ENCODE data around the gene TUBA1C.
"Not testable (repeated sequence)": the region's sequence is repeated elsewhere in the genome, so short reads cannot be mapped to it uniquely, and the experiment has no call there.

The TUBA1C gene

GRCh38 chr12:49283541-49284429 lies 18.9 kb downstream of the TUBA1C start:
- no peak for DNase-seq

GRCh38 chr12:49284672-49285071 lies 19.8 kb downstream of the TUBA1C start:
- DNase-seq: no peak

- DNase-seq: no peak
These were observed 23.0 kb downstream of the TUBA1C start for GRCh38 chr12:49287876-49288275.

- DNase-seq: peak; percentile 46
These were observed 23.6 kb downstream of the TUBA1C start for GRCh38 chr12:49288412-49288853.

DNA sequence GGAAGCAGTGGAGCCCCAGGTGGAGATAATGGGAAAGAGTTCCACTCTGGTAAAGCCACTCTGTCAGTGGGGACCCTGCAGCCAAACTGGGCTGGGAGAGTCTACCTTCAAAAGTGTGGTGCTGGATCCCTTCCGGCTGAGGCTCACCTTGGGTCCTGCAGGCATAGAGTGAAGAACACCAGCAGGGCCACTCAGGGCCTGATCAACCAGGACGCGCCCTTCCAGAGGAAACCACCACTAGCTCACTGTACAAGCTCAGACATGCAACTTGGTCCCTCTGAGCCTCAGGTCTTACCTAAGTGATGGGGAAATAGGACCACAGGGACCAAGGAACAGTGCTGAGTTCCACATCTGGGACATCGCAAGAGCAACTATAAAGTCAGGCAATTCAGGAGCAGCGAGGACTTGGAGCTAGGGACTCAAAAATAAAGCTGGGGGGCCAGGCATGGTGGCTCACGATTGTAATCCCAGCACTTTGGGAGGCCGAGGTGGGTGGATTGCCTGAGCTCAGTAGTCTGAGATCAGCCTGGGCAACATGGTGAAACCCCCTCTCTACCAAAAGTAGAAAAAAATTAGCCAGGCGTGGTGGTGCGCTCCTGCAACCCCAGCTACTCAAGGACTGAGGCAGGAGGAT lies 24.2 kb downstream of the TUBA1C start:
- DNase-seq: no peak

DNA sequence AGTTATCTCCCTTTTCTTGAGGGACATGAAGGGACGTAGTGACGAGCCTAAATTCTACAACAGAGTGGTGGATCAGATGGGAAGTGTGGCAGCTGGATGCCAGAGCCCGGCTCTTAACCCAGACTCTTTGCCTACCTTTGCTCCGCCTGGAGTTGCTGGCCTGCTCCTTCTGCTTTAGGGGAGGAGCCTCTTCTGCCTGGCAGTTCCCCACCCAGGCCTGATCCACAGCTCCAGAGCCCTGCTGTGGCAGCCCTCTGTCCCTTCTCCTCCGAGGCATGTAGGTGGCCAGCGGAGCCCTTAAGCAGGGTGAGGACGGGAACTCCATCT lies 27.8 kb downstream of the TUBA1C start:
- no peak for DNase-seq

DNA sequence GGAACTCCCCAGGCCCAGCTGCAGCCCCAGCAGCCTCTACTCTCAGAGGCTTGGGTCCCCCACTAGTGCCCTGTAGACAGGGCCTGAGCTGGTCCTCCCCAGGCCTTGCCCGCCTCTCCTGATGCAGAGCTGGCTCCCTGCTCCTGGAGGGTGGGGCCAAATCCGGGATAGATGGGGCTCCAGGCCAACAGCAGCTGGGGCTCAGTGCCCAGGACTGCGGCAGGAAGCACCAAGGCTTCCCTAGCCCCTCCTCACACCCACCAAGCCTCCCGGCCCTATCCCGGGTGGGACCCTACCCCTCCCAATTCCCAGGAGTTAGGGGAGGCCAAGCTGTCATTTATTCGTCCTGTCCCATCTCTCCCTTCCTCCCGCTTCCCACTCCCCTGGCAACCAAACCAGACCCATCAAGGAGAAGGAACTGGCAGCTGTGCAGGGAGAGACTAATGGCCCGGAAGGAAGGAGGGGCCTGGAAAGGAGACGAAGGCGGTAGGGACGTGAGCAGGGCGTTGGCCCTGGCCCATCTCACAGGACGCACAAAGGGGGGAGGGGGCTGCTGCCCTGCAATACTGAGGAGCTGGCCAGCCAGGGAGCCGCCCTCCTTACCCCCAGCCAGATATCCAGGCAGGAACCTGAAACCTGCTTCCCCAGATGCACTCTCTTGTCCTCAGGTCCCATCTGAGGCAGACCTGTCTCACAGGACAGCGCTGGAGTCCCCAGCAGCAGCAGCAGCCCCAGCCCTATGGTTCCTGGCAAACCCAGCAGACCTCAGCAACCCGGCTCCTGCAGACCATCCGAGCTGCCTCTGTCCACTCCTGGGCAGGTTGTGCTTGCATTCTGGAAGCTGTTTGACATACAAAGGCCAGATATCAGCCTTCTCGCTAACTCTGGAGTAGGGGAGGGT lies 28.4 kb downstream of the TUBA1C start:
- no peak for DNase-seq

GRCh38 chr12:49294086-49294803 lies 29.4 kb downstream of the TUBA1C start:
- DNase-seq: no peak

DNA sequence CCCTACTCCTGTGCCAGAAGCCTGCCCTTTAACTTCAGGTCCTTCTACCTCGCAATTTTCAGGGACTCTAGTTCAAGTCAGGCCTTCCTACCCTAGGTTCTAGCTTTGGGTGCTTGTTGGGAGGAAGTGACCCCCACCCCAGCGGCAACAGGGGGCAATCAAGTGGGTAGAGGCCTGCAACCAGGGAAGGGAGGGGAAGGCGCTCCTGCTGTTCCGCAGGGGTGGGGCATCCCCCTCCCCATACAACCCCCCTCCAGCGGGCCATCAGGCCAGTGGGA lies 29.9 kb downstream of the TUBA1C start:
- no peak for DNase-seq

- no peak for DNase-seq
These were observed 30.4 kb downstream of the TUBA1C start, which contains the start of gene PRPH for GRCh38 chr12:49295082-49295936. Gene PRPH (plus strand): TSS chr12:49295147. CDS start chr12:49295201, 54 bp downstream.

GRCh38 chr12:49296034-49296835 lies 31.4 kb downstream of the TUBA1C start:
- DNase-seq: no peak

DNA sequence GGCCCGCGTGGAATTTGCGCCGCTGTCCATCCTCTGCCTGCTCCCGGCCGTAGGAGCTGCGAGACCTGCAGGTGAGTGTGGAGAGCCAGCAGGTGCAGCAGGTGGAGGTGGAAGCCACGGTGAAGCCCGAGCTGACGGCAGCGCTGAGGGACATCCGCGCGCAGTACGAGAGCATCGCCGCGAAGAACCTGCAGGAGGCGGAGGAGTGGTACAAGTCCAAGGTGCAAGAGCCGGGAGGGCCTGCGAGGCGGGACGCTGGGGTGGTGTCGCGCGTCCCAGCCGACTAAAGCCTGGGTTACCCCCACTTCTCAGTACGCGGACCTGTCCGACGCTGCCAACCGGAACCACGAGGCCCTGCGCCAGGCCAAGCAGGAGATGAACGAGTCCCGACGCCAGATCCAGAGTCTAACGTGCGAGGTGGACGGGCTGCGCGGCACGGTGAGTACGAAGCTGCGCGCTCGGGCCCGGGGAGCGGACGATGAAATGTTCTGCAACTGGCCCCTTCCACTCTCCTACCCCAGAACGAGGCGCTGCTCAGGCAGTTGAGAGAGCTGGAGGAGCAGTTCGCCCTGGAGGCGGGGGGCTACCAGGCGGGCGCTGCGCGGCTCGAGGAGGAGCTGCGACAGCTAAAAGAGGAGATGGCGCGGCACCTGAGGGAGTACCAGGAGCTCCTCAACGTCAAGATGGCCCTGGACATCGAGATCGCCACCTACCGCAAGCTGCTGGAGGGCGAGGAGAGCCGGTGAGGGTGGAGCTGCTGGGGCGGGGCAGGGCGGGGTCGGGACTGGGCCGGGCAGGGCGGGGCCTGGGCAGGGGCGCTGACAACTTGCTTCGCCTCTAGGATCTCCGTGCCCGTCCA lies 32.2 kb downstream of the TUBA1C start:
- no peak for DNase-seq

DNA sequence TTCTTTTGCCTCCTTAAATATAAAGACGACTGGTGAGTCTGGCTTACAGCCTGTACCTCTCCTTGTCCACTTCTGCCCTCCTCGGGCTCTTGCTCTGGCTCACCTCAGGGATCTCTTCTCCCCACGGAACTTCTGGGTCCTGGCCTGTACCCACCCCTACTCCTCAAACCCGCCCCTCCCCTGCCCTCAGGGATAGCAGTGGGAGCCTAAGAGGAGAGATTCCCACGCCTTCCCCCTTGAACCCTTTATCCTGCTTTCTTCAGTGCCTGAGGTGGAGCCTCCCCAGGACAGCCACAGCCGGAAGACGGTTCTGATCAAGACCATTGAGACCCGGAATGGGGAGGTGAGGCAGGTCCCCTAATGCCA lies 32.8 kb downstream of the TUBA1C start:
- DNase-seq: no peak

- DNase-seq: no peak
These were observed 33.3 kb downstream of the TUBA1C start for GRCh38 chr12:49298160-49298559.

- no peak for DNase-seq
These were observed 36.9 kb downstream of the TUBA1C start for GRCh38 chr12:49301760-49302159.

GRCh38 chr12:49304161-49304560 lies 39.3 kb downstream of the TUBA1C start:
- DNase-seq: peak; percentile 41

- DNase-seq: no peak
These were observed 41.1 kb downstream of the TUBA1C start for GRCh38 chr12:49305762-49306510.

DNA sequence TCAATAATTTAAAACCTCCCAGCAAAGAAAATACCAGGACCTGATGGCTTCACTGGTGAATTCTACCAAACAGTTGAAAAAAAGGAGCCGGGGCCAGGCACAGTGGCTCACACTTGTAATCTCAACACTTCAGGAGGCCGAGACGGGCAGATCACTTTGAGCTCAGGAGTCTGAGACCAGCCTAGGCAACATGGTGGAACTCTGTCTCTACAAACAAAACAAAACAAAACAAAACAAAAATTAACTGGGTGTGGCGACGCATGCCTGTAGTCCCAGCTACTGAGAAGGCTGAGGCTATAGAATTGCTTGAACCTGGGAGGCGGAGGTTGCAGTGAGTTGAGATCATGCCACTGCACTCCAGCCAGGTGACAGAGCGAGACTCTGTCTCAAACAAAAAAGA lies 44.5 kb downstream of the TUBA1C start:
- no peak for DNase-seq

- DNase-seq: not testable (repeated sequence)
These were observed 45.6 kb downstream of the TUBA1C start for GRCh38 chr12:49310451-49311000.

All from fibroblast of skin of abdomen (primary cell).